Adipose tissue (tissue), 3 donors: ENCODE measurements around the gene SLC7A8. TPM values are rescaled to one million over a fixed set of nuclear protein-coding genes. Genes with fewer than 3 reads are reported as not detected.
"Not testable (repeated sequence)": the region's sequence is repeated elsewhere in the genome, so short reads cannot be mapped to it uniquely, and the experiment has no call there.

Source experiments
- H3K27ac ChIP-seq: one replicate; pipeline ENCODE4 v1.5.1; 2013; ENCODE audit warnings: low read depth, low read length
- WGBS, 3 donors: extraction: QIAGEN DNeasy Blood & Tissue Kit; methylation state at CpG; one replicate each; pipeline ENCODE4 v1.1.7; 2013; 5-methylcytosine and 5-hydroxymethylcytosine counted together
- polyA plus RNA-seq, 3 donors: library from polyadenylated mRNA; stranded (reverse); fragments of 200-250 nt; gene quantifications; one replicate each; pipeline ENCODE4 v1.2.3, GENCODE V29; 2013
- donor health status: healthy with polysubstance abuse.
- donor health status: Bipolar disorder and iron deficiency.
- donor health status: healthy.

Gene SLC7A8
- polyA plus RNA-seq, 3 donors, result 16.8 to 41.5 (median 25.9) TPM

GRCh38 chr14:23122086-23122485 lies 61.4 kb downstream of the SLC7A8 start:
- H3K27ac ChIP-seq, result no peak overlapping the region
- WGBS, 3 donors, result 92 to 95% (median 94%) methylated on average over 6 of the region's 6 CpGs

GRCh38 chr14:23121361-23121771 lies 62.1 kb downstream of the SLC7A8 start:
- WGBS, 3 donors, result 31 to 34% (median 33%) methylated on average over 6 of the region's 6 CpGs
- no peak overlapping the region for H3K27ac ChIP-seq

GRCh38 chr14:23120541-23121251 lies 62.8 kb downstream of the SLC7A8 start:
- 14 to 19% (median 15%) methylated on average over 9 of the region's 9 CpGs for whole genome bisulfite sequencing, 3 donors
- no peak overlapping the region for H3K27ac ChIP-seq

- no peak overlapping the region for H3K27ac ChIP-seq
- WGBS, 3 donors, result 49 to 63% (median 56%) methylated on average over 16 of the region's 16 CpGs
Observed at GRCh38 chr14:23119363-23120327, 63.8 kb downstream of the SLC7A8 start.

GRCh38 chr14:23118506-23119362 lies 64.7 kb downstream of the SLC7A8 start, which contains the start of gene CEBPE:
Gene CEBPE, minus strand, starts transcription at chr14:23119255. Its CDS starts 164 bp downstream, at chr14:23119091.
- WGBS, 3 donors, result 57 to 77% (median 65%) methylated on average over 32 of the region's 32 CpGs
- no peak within 1 kb of the TSS for H3K27ac ChIP-seq

- 77 to 82% (median 81%) methylated on average over 32 of the region's 32 CpGs for WGBS, 3 donors
Observed at GRCh38 chr14:23117371-23118020, 66.0 kb downstream of the SLC7A8 start.

GRCh38 chr14:23115918-23116317 lies 67.5 kb downstream of the SLC7A8 start:
- no peak overlapping the region for H3K27ac ChIP-seq
- 76 to 79% (median 77%) methylated on average over 5 of the region's 5 CpGs for WGBS, 3 donors

More at GRCh38 chr14:23117371-23118020, 66.0 kb downstream of the SLC7A8 start:
- no peak overlapping the region for H3K27ac ChIP-seq

GRCh38 chr14:23115039-23115731 lies 68.3 kb downstream of the SLC7A8 start:
- no peak overlapping the region for H3K27ac ChIP-seq
- 51 to 77% (median 57%) methylated on average over 10 of the region's 10 CpGs for WGBS, 3 donors

- 49 to 72% (median 68%) methylated on average over 4 of the region's 4 CpGs for WGBS, 3 donors
- H3K27ac ChIP-seq, result no peak overlapping the region
Observed at GRCh38 chr14:23114669-23115038, 68.8 kb downstream of the SLC7A8 start.

GRCh38 chr14:23114120-23114458 lies 69.4 kb downstream of the SLC7A8 start:
- 38 to 61% (median 46%) methylated on average over 5 of the region's 5 CpGs for WGBS, 3 donors
- H3K27ac ChIP-seq, result no peak overlapping the region

GRCh38 chr14:23113431-23114119 lies 69.9 kb downstream of the SLC7A8 start:
- no peak overlapping the region for H3K27ac ChIP-seq
- 32 to 43% (median 37%) methylated on average over 10 of the region's 10 CpGs for WGBS, 3 donors

- WGBS, 3 donors, result 36 to 52% (median 38%) methylated on average over 12 of the region's 12 CpGs
- H3K27ac ChIP-seq, result no peak overlapping the region
Observed at GRCh38 chr14:23112359-23113178, 70.9 kb downstream of the SLC7A8 start.

GRCh38 chr14:23110579-23111365 lies 72.7 kb downstream of the SLC7A8 start:
- H3K27ac ChIP-seq, result no peak overlapping the region
- WGBS, 3 donors, result 37 to 48% (median 44%) methylated on average over 5 of the region's 5 CpGs

- 86 to 90% (median 89%) methylated on average over 1 of the region's 1 CpG for WGBS, 3 donors
- H3K27ac ChIP-seq, result no peak overlapping the region
Observed at GRCh38 chr14:23109769-23110168, 73.7 kb downstream of the SLC7A8 start.

GRCh38 chr14:23108169-23108568 lies 75.3 kb downstream of the SLC7A8 start:
- not testable (repeated sequence) for H3K27ac ChIP-seq
- 92 to 94% (median 94%) methylated on average over 24 of the region's 24 CpGs for WGBS, 3 donors
